Muscle of leg (tissue), 16 donors: Measurements from ENCODE around the gene TRIM6. TPM values are rescaled to one million over a fixed set of nuclear protein-coding genes. Genes with fewer than 3 reads are reported as not detected.

ENCODE experiments used
- DNase-seq: peaks from one replicate; pipeline ENCODE4 v3.0.0; 2013
- H3K27ac ChIP-seq: one replicate; pipeline ENCODE4 v1.5.1; 2013; ENCODE audit warnings: mild to moderate bottlenecking, low read length, control low read depth
- H3K27me3 ChIP-seq: one replicate; pipeline ENCODE4 v1.6.1; 2013; ENCODE audit warnings: low read length; ENCODE audit not compliant: control insufficient read depth, insufficient read depth
- H3K36me3 ChIP-seq: one replicate; pipeline ENCODE4 v1.6.1; 2013; ENCODE audit warnings: low read length; ENCODE audit not compliant: control insufficient read depth, insufficient read depth
- H3K4me1 ChIP-seq: one replicate; pipeline ENCODE4 v1.6.1; 2013; ENCODE audit warnings: low read length; ENCODE audit not compliant: control insufficient read depth, insufficient read depth
- H3K4me3 ChIP-seq: one replicate; pipeline ENCODE4 v1.5.1; 2013; ENCODE audit warnings: low read length, control low read depth
- H3K9me3 ChIP-seq: replicated peaks from 2 replicates; pipeline ENCODE4 v1.6.1; 2013; ENCODE audit warnings: low read depth, low read length; ENCODE audit not compliant: control insufficient read depth
- WGBS: methylation state at CpG from one replicate; pipeline ENCODE4 v1.1.5; 2013; ENCODE audit warnings: missing lambda C conversion rate; ENCODE audit not compliant: insufficient coverage; 5-methylcytosine and 5-hydroxymethylcytosine counted together
- long read RNA-seq, 11 donors: transcript quantifications; one replicate each; lab custom pipeline, GENCODE V29; 2026
- polyA plus RNA-seq, 8 donors: library from polyadenylated mRNA; unstranded; fragments of 120-200 nt; gene quantifications; one replicate each; pipeline versions ENCODE4 v1.2.1 to v1.2.3, GENCODE V29; 2013; ENCODE audit warnings: inconsistent platforms in 1 of 8, low replicate concordance in 1 of 8; ENCODE audit not compliant: insufficient read length in 8 of 8, insufficient read depth in 1 of 8
- total RNA-seq: library from RNA; stranded (reverse); fragments of 120-200 nt; gene quantifications from one replicate; pipeline ENCODE4 v1.2.4, GENCODE V29; 2013

Gene TRIM6
- 1.5 TPM for total RNA-seq
- polyA plus RNA-seq = 1 to 10 TPM; 1.1 to 3.4 (median 1.3) TPM
- long read RNA-seq, donor 1 = 0 reads
- long read RNA-seq, donor 2 = 0 reads
- long read RNA-seq, donor 3, partial matches to known transcripts = 0 of 1 reads
- long read RNA-seq, donor 3, other reads (novel, unspliced or antisense) = 0 of 1 reads
- long read RNA-seq, donor 4 = 0 reads
- long read RNA-seq, donor 5 = 0 reads
- long read RNA-seq, donor 6, partial matches to known transcripts = 0 of 1 reads
- long read RNA-seq, donor 6, other reads (novel, unspliced or antisense) = 0 of 1 reads
- long read RNA-seq, donor 7 = 0 reads
- long read RNA-seq, donor 8, partial matches to known transcripts = 0 of 1 reads
- long read RNA-seq, donor 8, other reads (novel, unspliced or antisense) = 0 of 1 reads
- long read RNA-seq, donor 9 = 0 reads
- long read RNA-seq, donor 10 = 0 reads
- long read RNA-seq, donor 11 = 0 reads

DNA sequence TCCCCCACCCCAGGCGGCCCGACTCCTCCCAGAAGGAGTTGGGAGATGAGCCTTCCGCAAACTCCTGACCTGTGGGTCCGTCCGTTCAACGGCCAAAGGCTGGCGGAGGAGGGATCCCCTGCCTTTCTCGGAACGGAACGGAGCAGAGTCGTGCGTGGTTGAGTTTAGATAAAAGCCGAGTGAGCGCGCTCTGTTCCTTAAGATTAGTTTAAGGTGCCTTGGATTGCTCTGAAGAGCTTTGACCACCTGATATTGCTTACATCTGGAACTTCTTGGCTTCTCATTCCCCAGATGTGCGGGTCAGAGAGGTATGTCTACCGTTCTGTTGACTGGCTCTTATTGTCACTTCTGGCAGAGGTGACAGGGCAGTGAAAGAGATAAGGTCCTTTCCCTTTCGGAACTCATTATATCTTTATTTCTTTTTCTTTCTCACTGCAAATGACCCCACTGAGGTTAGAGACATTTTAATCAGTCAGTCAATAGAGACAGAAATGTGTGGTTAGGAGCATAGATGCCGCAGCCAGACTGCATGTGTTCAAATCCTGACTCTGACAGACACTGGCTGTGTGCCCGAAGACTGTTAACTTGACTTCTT lies at the start of gene TRIM6:
TSS of gene TRIM6 (plus strand) at position 31 of the 595 bp plus-strand sequence. CDS start at position 292, 261 bp downstream.
- H3K27me3 ChIP-seq = no peaks in the 10 kb centered on the region
- peaks cover 7% of the 10 kb centered on the region for H3K4me1 ChIP-seq
- no peaks in the 10 kb centered on the region for H3K9me3 ChIP-seq
- WGBS = 12% methylated on average over 12 of the region's 20 CpGs
- H3K27ac ChIP-seq = peak within 1 kb of the TSS; percentile 59
- no peaks in the 10 kb centered on the region for H3K36me3 ChIP-seq
- peak within 1 kb of the TSS; percentile 42 for H3K4me3 ChIP-seq
- peak; percentile 75 for DNase-seq

DNA sequence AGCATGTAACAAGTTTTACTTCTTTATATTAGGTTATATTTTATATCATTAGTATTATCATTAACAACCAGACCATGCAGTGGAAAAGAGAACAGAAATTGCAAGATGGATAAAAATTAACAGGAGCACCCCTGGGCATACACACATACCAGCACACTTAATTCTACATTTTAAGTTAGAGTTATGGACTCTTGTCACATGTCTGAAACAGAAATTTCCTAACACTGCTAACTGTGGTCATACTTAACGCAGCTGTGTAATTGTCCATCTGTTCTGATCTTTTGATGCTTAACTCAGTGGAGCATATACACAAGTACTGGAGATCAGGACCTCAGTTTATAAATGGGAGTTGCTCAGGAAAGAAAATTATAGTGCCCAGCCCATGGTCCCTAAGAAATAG lies 48.5 kb upstream of the TRIM6 start:
- Histone ChIP-seq H3K4me1 (no peaks in the 10 kb centered on the region), H3K36me3 (no peaks in the 10 kb centered on the region), H3K27ac (no peak overlapping the region), H3K9me3 (no peaks in the 10 kb centered on the region), H3K27me3 (no peaks in the 10 kb centered on the region), H3K4me3 (no peak overlapping the region)
- WGBS = no CpG with 5 or more reads among the region's 1 CpG
- DNase-seq = no peak

DNA sequence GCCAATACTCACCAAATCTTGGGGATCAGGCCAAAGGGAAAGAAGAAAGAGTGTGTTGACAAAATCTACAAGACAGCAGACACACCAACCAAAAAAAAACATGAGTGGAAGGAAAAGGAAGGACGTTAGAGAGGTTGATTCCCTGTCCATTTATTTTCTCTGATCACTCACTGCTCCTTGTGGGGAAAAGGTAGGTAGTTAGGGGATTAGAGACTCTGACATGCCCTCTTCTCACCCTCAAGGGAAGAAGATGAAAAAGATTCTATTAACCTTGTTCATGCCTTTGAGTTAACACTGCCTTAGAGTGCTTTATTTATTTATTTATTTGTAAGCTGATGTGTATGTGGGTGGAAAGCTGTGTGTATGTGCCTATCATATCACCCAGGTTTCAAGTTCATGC lies 48.0 kb upstream of the TRIM6 start, which contains the start of gene OR52H1:
TSS of gene OR52H1 (minus strand) at position 101 of the 400 bp plus-strand sequence. CDS start 3,035 bp downstream, outside the sequence.
- no peaks in the 10 kb centered on the region for H3K27me3 ChIP-seq
- no peak within 1 kb of the TSS for H3K4me3 ChIP-seq
- H3K27ac ChIP-seq = no peak within 1 kb of the TSS
- no peaks in the 10 kb centered on the region for H3K9me3 ChIP-seq
- H3K4me1 ChIP-seq = no peaks in the 10 kb centered on the region
- no peak for DNase-seq
- H3K36me3 ChIP-seq = no peaks in the 10 kb centered on the region
- WGBS = no CpG with 5 or more reads among the region's 1 CpG

DNA sequence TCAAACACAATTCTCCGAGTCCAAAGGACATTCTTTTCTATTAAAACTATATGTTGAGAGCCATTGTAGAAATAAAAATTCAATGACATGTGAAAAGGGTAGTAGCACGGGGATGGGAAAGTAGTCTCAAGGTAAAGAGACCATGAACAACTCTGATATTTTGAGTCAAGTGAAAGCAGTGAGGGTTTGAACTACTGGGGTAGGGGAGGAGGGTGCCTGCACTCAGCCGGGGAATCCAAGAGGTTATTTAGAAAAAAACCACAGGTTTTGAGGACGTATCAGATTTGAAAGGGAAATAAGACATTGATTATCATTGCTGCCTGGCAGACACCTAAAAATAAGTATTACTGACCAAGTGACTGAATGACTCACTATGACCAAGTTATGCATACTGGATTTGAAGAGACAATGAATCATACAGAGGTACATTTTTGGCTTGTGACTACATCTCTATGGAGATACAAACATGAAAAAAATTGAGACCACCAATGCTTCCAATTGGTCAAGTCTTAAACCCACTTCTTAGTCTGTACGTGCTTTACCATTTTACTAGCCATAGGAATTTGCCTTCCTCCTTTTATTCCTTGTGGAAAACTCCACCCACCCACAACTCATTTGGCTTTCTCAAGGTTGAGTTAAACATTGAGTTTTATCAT lies 45.9 kb upstream of the TRIM6 start:
- H3K4me3 ChIP-seq = no peak overlapping the region
- H3K4me1 ChIP-seq = no peaks in the 10 kb centered on the region
- no peak for DNase-seq
- H3K36me3 ChIP-seq = no peaks in the 10 kb centered on the region
- no peak overlapping the region for H3K27ac ChIP-seq
- H3K9me3 ChIP-seq = no peaks in the 10 kb centered on the region
- H3K27me3 ChIP-seq = no peaks in the 10 kb centered on the region
- 69% methylated on average over 2 of the region's 5 CpGs for WGBS

DNA sequence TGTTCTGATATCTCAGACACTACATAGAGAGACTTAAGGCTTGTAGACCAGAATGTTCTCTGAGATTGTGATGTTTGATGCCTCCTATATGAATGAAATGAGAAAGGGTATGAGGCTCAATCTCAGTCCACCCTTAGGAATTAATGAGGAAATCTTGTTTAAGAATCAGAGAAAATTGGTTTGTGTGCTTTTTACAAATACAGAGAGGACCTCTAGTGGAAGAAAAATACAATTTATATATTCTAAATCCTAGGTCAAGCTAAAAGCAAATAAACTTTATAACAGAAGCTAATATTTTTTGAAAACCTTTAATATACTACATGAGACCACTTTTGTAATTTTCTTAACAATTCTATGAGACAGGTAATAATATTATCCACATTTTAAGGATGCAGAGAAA lies 43.1 kb upstream of the TRIM6 start:
- H3K27ac ChIP-seq = no peak overlapping the region
- no peak for DNase-seq

GRCh38 chr11:5556596-5557188 lies 39.7 kb upstream of the TRIM6 start:
- H3K4me1 ChIP-seq = no peaks in the 10 kb centered on the region
- H3K9me3 ChIP-seq = no peaks in the 10 kb centered on the region
- H3K27ac ChIP-seq = no peak overlapping the region
- no peaks in the 10 kb centered on the region for H3K36me3 ChIP-seq
- WGBS = 22% methylated on average over 2 of the region's 3 CpGs
- H3K4me3 ChIP-seq = no peak overlapping the region
- DNase-seq = no peak
- H3K27me3 ChIP-seq = no peaks in the 10 kb centered on the region

More for the DNA sequence above, 43.1 kb upstream of the TRIM6 start:
- Histone ChIP-seq H3K27me3 (no peaks in the 10 kb centered on the region), H3K4me1 (no peaks in the 10 kb centered on the region), H3K4me3 (no peak overlapping the region), H3K9me3 (no peaks in the 10 kb centered on the region), H3K36me3 (no peaks in the 10 kb centered on the region)

DNA sequence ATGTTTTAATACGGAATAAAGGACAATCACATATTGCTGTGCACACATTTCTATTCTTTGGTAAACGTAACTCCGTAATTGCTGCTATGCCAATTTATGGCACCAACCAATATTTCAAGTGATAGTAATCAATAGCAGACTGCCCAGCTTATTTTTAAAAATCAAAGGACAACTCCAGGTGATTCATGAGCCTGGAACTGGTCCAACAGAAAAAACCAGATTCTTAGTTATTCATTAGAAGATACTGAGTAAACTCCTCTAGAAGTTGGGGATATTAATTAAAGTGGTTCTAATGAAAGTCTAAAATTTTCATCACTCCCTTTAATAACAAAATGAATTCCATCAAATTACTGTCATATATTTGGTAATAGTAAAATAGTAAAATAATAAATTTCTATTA lies 38.7 kb upstream of the TRIM6 start:
- H3K4me3 ChIP-seq = no peak overlapping the region
- WGBS = 50% methylated on average over 2 of the region's 3 CpGs
- no peaks in the 10 kb centered on the region for H3K4me1 ChIP-seq
- DNase-seq = no peak
- H3K27me3 ChIP-seq = no peaks in the 10 kb centered on the region
- no peaks in the 10 kb centered on the region for H3K36me3 ChIP-seq
- H3K9me3 ChIP-seq = no peaks in the 10 kb centered on the region
- no peak overlapping the region for H3K27ac ChIP-seq

GRCh38 chr11:5564259-5565019 lies 32.0 kb upstream of the TRIM6 start:
- no peak for DNase-seq
- Histone ChIP-seq H3K4me1 (no peaks in the 10 kb centered on the region), H3K27me3 (no peaks in the 10 kb centered on the region), H3K9me3 (no peaks in the 10 kb centered on the region), H3K36me3 (no peaks in the 10 kb centered on the region), H3K4me3 (no peak overlapping the region), H3K27ac (no peak overlapping the region)
- no CpG with 5 or more reads among the region's 1 CpG for WGBS

DNA sequence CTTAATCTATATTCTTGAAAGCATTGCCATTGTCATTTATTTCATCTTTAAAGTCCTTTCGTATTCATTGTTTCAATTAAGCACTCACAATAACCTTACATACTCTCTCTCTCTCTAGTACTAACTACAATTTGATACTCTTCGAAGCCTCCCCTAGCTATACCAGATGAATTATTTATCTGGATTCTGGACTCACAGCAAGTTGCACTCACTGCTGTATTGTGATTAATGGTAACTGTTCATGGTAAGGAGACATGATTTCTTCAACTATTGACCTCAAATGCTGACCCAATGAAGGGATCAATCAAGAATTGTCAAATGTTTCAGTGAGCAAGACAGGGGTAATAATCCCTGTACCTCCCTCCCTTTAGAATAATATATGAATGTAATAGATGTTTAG lies 21.8 kb upstream of the TRIM6 start:
- Histone ChIP-seq H3K9me3 (no peaks in the 10 kb centered on the region), H3K27me3 (no peaks in the 10 kb centered on the region), H3K4me3 (no peak overlapping the region), H3K27ac (no peak overlapping the region), H3K36me3 (no peaks in the 10 kb centered on the region), H3K4me1 (no peaks in the 10 kb centered on the region)
- WGBS = 80% methylated on average over 1 of the region's 2 CpGs
- DNase-seq = no peak
